Hair follicle dermal papilla cell (primary cell): ENCODE measurements around the gene ZBTB45. TPM values are rescaled to one million over a fixed set of nuclear protein-coding genes. Genes with fewer than 3 reads are reported as not detected.

Source experiments
- small RNA-seq: library from RNA; depleted of rRNA; stranded (forward); fragments of <200 nt; gene quantifications from one replicate; pipeline ENCODE3, GENCODE V24; 2012
- total RNA-seq: library from RNA; depleted of rRNA; stranded (reverse); fragments of >200 nt; gene quantifications from 2 replicates; pipeline ENCODE4 v1.2.3, GENCODE V29; 2012

The ZBTB45 gene
- total RNA-seq = 9.4 and 12.3 TPM in 2 replicates

DNA sequence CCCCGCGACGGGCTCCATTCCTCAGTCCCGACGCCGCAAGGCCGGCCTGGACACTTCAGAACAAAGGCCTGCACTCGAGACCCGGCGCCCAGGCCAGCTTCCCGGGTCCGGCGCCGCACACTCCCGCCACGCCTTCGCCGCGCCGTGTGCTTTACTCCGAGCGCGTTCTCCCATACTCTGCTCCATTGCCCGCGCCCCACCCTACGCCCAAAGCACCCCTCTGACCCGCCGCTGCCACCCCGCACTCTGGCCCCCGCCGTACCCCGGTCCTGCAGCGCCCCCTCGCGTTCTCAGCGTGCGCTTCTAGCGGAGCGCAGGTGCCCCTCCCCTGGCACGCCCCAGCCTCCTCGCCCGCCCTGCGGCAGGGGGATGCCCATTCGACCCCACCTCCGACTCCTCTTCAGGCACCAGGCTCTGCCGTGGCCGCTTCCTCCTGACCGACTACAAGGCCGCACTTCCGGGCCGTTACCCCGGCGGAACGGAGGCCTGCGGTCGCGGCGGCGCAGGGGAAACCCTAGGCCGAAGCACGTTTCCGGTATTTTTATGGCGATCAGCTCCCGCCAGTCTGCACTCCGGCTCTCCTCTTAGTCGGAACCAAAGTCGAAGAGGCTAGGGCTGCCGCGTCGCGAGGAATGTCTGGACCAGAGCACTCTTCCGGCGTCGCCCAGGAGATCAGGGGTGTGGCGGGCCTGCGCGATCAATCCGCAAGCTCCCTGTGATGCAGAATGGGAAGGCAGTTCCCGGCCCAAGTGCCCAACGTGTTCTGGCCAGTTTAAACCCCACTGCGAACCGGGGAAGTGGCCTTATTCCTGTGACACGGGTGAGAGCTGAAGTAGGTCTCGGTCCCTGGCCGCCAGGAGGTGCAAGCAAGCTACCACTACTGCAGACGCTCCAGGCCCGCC is at the start of gene ZBTB45:
TSS of gene ZBTB45 (minus strand) at position 456 of the 902 bp plus-strand sequence. CDS start 2,137 bp downstream, outside the sequence.

DNA sequence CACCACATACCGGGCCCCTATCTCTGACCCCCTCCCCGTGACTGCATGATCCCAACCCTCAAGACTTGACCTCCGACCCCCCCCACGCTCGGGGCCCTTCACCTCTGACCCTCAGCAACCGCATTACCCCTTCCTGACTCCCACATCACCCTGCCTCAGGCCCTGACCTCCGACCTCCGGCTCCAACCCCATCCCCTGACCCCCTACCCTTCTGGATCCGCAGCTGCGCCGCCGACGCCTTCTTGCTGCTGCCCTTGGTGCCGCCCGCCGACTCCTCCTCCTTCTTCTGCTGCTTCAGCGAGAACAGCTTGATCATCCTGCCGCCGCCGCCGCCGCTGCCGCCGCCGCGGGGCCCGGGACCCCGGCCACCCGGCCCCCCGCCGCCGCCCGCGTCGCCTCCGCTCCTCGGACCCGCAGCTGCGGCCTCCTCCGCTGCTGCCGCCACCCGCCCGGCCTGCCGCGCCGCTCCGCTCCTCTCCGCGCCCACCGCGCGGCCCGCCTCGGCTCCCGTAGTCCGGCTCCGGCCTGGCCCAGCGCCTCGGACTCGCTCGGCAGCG is 38.5 kb upstream of the ZBTB45 start, which contains the start of gene UBE2M:
TSS of gene UBE2M (minus strand) at position 546 of the 557 bp plus-strand sequence. CDS start at position 316, 230 bp downstream.

DNA sequence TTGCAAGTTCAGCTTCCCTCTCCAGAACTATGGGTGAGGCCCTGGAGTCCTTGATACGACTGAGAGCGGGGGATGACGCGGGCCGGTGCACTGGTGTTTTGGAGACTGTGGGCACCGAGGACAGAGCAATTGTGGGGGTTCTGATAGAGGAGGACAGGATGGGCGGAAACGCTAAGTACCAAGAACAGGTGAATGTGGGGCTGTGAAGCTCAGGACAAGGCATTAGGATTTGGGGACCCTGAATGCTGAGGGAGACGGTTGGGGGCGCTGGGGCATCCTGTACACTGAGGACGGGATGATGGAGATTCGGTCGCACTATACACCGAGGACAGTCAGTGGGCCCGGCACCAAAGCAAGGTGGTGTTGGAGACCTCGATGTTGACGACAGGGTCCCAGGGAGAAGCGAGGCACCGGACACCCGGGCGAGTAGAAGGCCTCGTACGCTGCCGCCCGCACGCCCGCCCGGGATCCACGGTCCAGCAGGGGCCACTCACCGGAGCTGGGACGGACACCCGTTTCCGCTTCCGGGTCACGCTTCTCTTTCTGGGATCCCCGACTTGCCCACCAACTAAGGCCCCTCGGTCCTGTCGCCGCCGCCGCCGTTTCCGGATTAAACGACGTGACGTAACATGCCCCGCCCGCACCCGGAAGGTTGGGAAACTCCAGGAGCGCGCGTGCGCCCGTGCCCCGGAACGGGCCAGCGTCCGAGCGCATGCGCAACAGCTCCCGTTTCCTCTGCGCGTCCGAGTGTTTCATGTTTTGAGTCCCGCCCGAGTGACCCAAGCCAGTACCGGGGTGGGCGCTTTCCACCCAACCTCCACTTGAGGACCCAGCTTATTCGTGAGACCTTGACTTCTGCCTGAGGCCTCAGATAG is 35.1 kb upstream of the ZBTB45 start, which contains the start of gene CHMP2A:
TSS of gene CHMP2A (minus strand) at position 612 of the 875 bp plus-strand sequence. CDS start 893 bp downstream, outside the sequence.

DNA sequence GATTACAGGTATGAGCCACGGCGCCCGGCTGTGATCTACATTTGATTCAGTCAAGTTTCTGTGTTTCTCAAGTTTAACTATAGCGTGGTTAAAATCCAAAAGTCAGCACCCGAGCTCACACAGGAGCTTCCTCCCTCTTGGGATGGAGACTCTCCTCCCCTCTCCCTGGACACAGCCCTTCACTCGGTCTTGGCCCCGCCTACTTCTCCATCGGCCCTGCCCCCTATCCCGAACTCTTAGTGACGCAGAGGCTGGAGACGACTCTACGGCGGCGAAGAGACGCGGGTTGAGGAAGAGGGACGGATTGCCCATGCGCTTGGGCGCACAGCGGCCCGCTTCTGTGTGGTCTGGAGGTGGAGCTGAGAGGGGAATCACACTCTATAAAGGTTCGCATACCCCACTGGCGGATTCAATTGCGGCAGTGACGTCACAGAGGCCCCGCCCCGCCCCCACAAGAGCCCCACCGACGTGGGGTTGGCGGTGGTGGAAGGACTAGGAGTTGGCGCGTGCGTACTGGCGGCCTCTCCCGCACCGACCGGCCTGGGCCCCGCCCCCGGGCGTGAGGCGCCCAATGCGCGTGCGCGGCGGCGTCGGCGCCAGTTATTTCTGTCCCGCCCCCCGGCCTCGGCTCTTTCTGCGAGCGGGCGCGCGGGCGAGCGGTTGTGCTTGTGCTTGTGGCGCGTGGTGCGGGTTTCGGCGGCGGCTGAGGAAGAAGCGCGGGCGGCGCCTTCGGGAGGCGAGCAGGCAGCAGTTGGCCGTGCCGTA is 24.4 kb upstream of the ZBTB45 start, which contains the start of gene TRIM28:
TSS of gene TRIM28 (plus strand) at position 239 of the 765 bp plus-strand sequence. CDS start 694 bp downstream, outside the sequence.

DNA sequence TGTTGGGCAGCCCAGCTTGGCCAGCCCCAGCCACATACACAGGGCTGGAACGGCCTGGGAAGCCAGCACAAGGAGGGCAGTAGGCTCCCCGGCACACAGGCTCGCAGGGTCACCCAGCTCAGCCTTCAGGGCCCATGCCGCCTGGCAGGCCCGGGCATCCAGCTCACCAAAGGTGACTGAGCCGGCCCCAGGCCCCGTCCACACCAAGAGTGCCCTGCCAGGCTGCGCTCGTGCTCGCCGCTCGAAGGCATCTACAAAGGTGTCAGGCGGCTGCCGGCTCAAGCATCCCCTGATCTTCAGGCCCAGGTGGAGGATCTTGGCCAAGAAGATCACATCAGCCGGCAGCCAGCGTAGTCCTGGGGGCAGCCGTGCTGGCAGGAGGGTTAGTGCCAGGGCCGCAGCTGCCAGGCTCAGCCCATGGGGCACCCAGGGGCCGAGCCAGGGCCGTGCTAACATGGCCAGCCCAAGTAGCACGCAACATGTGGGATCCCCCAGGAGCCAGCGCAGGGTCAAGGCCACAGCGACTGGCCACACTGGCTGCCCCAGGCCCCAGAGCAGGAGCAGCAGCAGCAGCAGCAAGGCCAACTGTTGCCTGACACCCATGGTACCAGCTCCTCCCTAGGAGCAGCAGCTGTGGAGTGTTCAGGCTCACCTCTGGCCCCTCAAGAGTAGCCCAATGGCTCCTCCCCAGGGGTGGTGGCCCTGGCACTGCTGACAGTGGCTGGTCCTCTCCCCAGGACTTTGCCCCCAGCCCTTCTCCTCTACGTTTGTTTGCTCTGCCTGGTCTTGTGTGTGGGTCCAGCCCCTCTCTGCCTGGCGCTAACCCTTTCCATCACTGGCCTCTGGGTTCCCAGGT is 8.0 kb downstream of the ZBTB45 start, which contains the start of gene SLC27A5:
TSS of gene SLC27A5 (minus strand) at position 640 of the 856 bp plus-strand sequence. CDS start at position 603, 37 bp downstream.

DNA sequence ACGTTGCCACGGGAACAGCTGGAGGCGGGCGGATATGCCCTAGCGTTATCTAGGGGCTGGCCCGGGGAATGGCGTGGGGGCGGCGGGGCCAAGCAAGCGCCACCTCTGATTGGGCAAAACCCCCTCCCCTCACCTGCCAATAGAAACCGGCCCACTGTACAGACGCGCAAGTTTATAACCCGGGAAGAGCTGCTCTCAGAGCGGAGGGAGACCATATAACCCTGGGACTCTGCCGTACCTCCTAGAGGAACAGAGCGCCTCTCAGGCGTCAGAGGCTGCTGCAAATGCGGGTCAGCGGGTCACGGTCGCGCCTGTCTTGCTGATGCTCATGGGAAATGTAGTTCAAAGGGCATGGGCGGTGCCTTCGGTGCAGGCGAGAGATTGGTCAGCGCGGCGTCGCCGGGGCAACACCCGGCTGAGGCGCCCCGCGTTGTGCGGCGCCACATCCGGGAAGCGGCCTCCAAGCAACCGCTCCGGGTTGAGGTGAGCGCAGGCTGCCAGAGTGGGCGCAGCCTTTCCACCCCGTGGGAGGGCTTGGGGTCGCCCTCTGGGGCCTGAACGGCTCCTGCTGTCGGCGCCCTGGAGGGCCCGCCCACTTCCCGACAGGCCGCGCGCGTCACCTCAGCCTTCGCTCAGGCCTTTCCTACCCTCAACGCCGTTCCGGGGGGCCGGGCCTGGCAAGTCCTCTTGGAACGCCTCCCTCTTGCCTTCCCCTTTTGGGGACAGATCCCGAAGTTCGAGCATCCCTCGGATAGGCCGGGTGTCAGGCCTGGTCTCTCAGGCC is 43.7 kb downstream of the ZBTB45 start, which contains the start of gene ZNF446:
TSS of gene ZNF446 (plus strand) at position 639 of the 784 bp plus-strand sequence. CDS start 867 bp downstream, outside the sequence.

DNA sequence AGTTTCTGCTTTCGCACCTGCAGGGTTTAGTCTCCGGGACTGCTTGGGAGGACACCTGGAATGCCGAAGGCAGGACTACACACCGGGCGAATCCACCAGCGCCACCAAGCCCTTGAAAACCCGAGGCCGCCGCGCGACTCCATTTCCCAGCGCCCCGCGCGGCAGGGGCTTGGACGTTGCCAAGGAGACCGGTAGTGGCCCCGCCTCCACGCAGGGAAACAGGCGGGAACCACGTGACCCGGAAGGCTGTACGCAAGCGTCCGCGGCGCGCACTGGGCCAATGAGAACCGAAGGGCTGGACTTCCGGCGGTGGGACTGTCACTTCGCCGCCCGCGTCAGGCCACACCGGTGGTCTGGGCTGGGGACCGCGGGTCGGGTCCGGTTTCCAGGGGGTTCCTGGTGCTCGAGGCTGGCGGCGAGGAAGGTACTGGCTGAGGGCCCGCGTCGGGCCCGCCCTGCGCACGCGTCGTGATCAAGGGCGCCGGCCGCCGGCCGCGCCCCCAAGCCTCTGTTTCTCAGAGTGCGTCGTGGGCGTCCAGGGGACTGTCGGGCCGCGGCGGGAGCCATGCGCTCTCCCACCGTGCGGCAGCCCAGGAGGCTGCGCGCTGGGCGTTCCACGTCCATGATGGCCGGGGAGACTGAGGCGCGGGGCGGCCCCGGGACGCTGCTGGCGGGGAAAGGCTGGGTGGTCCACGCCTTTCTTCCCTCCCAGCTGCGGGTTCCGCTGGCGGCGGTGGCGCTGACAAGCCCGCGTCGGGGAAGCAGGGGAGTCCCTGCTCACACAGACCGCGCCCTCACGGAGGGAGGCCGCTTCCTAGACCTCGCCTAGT is 52.6 kb downstream of the ZBTB45 start, which contains the start of gene ZNF324:
TSS of gene ZNF324 (plus strand) at position 321 of the 830 bp plus-strand sequence. CDS start 2,106 bp downstream, outside the sequence.

Small RNA genes lying within 50 kb of the gene (small RNA-seq; reads per million reads assigned to genes)
- gene MIR6807 (not detected), gene RN7SL525P (not detected), gene RN7SL693P (not detected), gene RNU6-1337P (not detected)

Other genes starting within 250 kb of the ZBTB45 start
- gene ZNF8, start 240.9 kb downstream of the ZBTB45 start, total RNA-seq = 11.3 and 12.8 TPM in 2 replicates
- 26.4 and 31.9 TPM in 2 replicates for gene ERVK3-1, start 214.4 kb downstream of the ZBTB45 start, total RNA-seq
- gene ZSCAN22, start 192.8 kb downstream of the ZBTB45 start, total RNA-seq = 3.4 and 3.6 TPM in 2 replicates
- 3.2 and 9.2 TPM in 2 replicates for gene A1BG, start 166.3 kb downstream of the ZBTB45 start, total RNA-seq
- gene ZNF497, start 157.1 kb downstream of the ZBTB45 start, total RNA-seq = 0.81 and 1.2 TPM in 2 replicates
- 3.2 and 3.6 TPM in 2 replicates for gene ZNF837, start 138.8 kb downstream of the ZBTB45 start, total RNA-seq
- gene RPS5, start 132.5 kb downstream of the ZBTB45 start, total RNA-seq = 1,108 and 1,201 TPM in 2 replicates
- 0.32 TPM in 1 of 2 replicates, not detected in the other for gene RNF225, start 124.2 kb downstream of the ZBTB45 start, total RNA-seq
- 15.8 and 18.3 TPM in 2 replicates for gene ZNF584, start 111.2 kb downstream of the ZBTB45 start, total RNA-seq
- gene ZNF132, start 79.7 kb downstream of the ZBTB45 start, total RNA-seq = 9.4 and 13.0 TPM in 2 replicates
- gene ZNF324B, start 68.2 kb downstream of the ZBTB45 start, total RNA-seq = 12.1 and 12.5 TPM in 2 replicates
- gene ZNF324, start 52.7 kb downstream of the ZBTB45 start, total RNA-seq = 23.9 and 24.3 TPM in 2 replicates
- 11.8 and 12.9 TPM in 2 replicates for gene ZNF446, start 43.5 kb downstream of the ZBTB45 start, total RNA-seq
- 3.8 and 4.9 TPM in 2 replicates for gene SLC27A5, start 7.8 kb downstream of the ZBTB45 start, total RNA-seq
- 220 and 227 TPM in 2 replicates for gene TRIM28, start 24.3 kb upstream of the ZBTB45 start, total RNA-seq
- 70.1 and 97.5 TPM in 2 replicates for gene CHMP2A, start 35.3 kb upstream of the ZBTB45 start, total RNA-seq
- 47.9 and 50.3 TPM in 2 replicates for gene UBE2M, start 38.8 kb upstream of the ZBTB45 start, total RNA-seq
- gene MZF1, start 53.5 kb upstream of the ZBTB45 start, total RNA-seq = 27.4 and 27.6 TPM in 2 replicates